ENCODE measurements around the gene CXCL14. TPM values are rescaled to one million over a fixed set of nuclear protein-coding genes. Genes with fewer than 3 reads are reported as not detected.

CXCL14 gene
- total RNA-seq, 2 experiments from 2014 or later: not detected

DNA sequence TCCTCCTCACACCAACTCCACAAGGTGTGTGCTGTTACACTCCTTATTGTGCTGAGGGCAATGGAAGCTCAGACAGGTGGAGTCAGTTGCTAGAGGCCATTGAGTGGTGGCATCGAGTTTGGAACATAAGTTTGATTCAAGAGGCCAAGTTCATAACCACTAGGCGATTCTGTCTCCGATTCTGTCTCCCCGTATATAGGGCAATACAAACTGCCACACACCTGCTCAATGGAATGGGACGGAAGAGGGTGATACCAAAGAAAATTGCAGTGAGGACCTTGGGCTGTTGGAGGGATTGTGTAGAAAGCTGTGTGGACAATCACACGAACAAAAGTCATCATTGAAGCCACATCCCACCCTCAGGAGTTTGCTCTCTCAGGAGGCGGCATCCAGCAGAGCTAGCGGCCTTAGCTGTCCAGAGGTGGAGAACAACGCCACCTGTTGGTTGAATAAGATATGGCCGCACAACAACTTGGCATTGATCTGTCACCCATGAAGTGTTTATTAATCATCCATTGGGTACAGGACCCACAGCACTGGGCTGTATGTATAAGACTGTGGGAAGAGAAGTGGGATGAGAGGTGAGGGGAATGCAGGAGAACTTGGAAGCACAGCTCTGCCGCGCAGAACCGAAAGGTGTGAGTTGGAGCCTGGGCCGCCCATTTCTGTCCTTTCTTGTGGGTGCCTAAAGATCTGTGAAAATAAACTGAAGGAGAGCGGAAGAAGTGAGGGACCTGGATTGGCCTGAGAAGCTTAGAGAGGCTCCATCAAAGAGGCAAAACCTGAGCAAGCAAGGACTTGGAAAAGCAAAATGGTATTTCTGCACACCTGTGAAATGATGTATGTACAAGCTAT is 27.0 kb downstream of the CXCL14 start:
- Mint-ChIP-seq H3K27ac (no peak overlapping the region), H3K9me3 (ENCODE audit: insufficient read depth) (no peaks in the 10 kb centered on the region), H3K4me1 (ENCODE audit: low read depth) (no peaks in the 10 kb centered on the region), H3K27me3 (ENCODE audit: low read depth) (peaks cover 52% of the 10 kb centered on the region), H3K36me3 (ENCODE audit: low read depth) (no peaks in the 10 kb centered on the region), H3K4me3 (no peak overlapping the region)
- POLR2A ChIA-PET: no interaction called here
- DNase-seq (peak; percentile 80), ATAC-seq (peak; percentile 80)
- CTCF ChIA-PET: interaction anchor here (0.7 to 20.1 kb wide), 15 partner anchors 9 to 491 kb away, joined by 3 to 553 read pairs (median 3); partner anchors contain the start of gene DCANP1

DNA sequence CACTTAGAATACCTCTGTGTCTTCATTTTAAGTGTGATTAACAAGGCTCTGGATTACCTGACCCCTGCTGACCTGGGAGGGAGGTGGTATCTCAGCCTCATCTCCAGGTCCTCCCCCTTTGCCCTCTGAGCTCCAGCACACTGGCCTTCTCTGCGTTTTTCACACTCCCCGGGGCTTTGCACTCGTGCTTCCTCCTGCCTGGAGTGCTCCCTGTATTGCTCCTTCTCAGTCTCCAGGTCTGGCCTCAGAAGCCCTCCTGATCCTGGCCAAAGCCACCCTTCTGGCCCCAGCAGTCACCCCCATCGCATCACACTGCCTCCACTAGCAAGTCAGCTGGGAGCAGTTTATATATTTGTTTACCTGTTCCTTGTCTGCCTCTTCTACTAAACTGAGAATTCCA is 29.4 kb downstream of the CXCL14 start:
- Mint-ChIP-seq H3K36me3 (ENCODE audit: low read depth) (no peaks in the 10 kb centered on the region), H3K27me3 (ENCODE audit: low read depth) (peaks cover 66% of the 10 kb centered on the region), H3K4me1 (ENCODE audit: low read depth) (no peaks in the 10 kb centered on the region), H3K27ac (no peak overlapping the region), H3K9me3 (ENCODE audit: insufficient read depth) (no peaks in the 10 kb centered on the region), H3K4me3 (no peak overlapping the region)
- ATAC-seq: no peak
- POLR2A ChIA-PET: no interaction called here
- CTCF ChIA-PET: interaction anchor here (10.5 to 20.1 kb wide), 2 partner anchors 15 to 88 kb away, joined by 188 to 553 read pairs; no protein-coding TSS in a partner anchor
- no peak for DNase-seq

DNA sequence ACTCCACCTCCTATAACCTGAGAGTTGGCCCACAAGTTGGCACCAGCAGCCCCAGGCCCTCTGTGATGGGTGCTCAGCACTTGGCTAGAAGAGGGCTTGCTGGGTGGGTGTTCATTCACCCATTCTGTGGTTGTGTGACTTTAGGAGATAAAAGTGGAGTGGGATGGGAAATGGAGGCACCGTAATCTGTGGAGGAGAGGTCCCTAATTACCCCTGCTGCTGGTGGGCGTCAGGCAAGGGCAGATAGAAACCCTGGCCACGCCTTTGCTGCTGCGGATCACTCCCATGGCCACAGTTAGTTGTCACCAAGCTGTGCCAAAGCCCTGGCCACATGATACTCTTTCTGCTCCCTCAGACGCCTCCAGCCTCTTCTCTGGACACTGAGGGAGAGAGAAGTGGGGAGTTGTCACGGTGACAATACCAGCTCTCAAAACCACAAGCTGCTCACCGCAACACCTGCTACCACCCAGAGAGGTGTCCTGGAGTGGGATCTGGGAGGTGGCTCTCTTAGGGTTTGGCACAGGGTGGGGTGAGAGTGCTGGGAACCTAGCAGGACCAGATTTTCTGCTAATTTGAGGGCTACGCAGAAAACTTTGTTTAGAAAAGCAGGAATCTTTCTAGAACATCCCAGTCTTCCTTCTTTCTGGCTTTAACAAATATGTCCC is 31.1 kb downstream of the CXCL14 start:
- POLR2A ChIA-PET: no interaction called here
- Mint-ChIP-seq H3K9me3 (ENCODE audit: insufficient read depth) (no peaks in the 10 kb centered on the region), H3K4me3 (no peak overlapping the region), H3K4me1 (ENCODE audit: low read depth) (peaks cover 12% of the 10 kb centered on the region), H3K27me3 (ENCODE audit: low read depth) (peaks cover 76% of the 10 kb centered on the region), H3K36me3 (ENCODE audit: low read depth) (peaks cover 4% of the 10 kb centered on the region), H3K27ac (no peak overlapping the region)
- no peak for ATAC-seq
- CTCF ChIA-PET: interaction anchor here (1.6 to 10.5 kb wide), 2 partner anchors 16 to 81 kb away, joined by 5 to 188 read pairs; no protein-coding TSS in a partner anchor
- DNase-seq: no peak

DNA sequence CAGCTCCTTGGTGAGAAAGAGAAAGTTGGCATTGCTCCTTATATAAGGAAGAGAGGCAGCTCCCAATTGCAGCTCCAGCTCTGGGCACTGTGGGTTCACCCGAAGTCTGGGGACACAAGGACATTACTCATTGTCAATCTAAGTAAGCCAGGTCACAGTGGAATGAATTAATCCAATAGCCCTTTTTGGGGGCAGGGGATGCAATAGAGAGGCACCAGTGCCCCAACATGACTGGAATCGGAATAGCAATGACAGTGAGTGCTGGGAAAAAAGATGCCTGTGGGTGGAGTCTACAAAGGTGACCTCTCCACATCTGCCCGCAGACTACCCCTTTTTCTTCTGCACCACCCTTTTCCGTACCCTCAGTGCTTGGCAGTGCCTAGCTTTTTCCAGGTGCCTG is 31.9 kb downstream of the CXCL14 start:
- Mint-ChIP-seq H3K27me3 (ENCODE audit: low read depth) (peaks cover 80% of the 10 kb centered on the region), H3K4me3 (no peak overlapping the region)
- CTCF ChIA-PET: interaction anchor here (1.6 to 10.5 kb wide), 2 partner anchors 17 to 81 kb away, joined by 5 to 188 read pairs; no protein-coding TSS in a partner anchor

DNA sequence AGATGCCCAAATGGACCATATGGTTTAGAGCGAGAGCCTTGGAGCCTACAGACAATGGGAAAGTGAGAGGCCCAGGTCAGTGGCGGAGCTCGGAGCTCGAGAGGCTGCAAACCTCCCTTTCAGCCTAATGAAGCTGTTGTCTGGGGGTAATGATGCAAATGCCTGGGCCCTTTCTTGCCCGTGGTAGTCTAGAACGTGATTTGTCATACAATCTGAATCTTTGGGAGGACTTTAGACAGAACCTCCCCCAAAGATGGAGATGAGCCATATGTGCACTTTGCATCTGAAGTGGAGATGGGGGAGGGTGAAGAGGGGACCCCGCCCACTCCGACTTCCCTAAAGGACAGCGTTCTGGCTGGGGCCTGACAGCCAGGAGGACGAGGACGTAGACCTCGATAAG is 32.7 kb downstream of the CXCL14 start:
- peaks cover 12% of the 10 kb centered on the region for H3K4me1 Mint-ChIP-seq (ENCODE audit: low read depth)
- POLR2A ChIA-PET: no interaction called here
- CTCF ChIA-PET: interaction anchor here (1.6 to 10.5 kb wide), 2 partner anchors 18 to 80 kb away, joined by 5 to 188 read pairs; no protein-coding TSS in a partner anchor
- H3K9me3 Mint-ChIP-seq (ENCODE audit: insufficient read depth): no peaks in the 10 kb centered on the region
- H3K27ac Mint-ChIP-seq: no peak overlapping the region
- H3K4me3 Mint-ChIP-seq: no peak overlapping the region
- peaks cover 4% of the 10 kb centered on the region for H3K36me3 Mint-ChIP-seq (ENCODE audit: low read depth)
- no peak for ATAC-seq
- DNase-seq: no peak
- H3K27me3 Mint-ChIP-seq (ENCODE audit: low read depth): peaks cover 84% of the 10 kb centered on the region

More for the DNA sequence above, 31.9 kb downstream of the CXCL14 start:
- no peak overlapping the region for H3K27ac Mint-ChIP-seq
- H3K36me3 Mint-ChIP-seq (ENCODE audit: low read depth): peaks cover 4% of the 10 kb centered on the region
- H3K9me3 Mint-ChIP-seq (ENCODE audit: insufficient read depth): no peaks in the 10 kb centered on the region
- DNase-seq (no peak), ATAC-seq (no peak)
- POLR2A ChIA-PET: no interaction called here
- H3K4me1 Mint-ChIP-seq (ENCODE audit: low read depth): peaks cover 12% of the 10 kb centered on the region

DNA sequence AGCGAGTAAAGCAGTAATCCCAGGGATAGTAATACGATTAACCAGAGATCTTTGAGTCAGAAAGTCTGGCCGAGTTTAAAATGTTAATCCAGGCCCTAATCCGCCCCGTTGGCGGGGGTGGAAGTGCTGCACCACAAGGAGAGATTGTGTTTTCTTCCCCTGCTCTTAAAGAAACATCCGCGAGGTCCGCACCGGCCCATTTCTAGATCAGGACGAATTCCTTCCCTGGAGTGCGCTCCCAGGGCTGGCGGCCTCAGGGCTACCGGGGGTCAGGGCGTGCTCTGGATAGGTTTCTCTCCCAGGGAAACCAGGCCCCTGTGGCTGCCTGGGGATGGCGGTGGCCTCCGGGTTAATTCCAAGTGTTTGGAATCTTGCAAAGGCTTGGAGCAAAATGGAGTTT is 33.7 kb downstream of the CXCL14 start:
- Mint-ChIP-seq H3K4me1 (ENCODE audit: low read depth) (peaks cover 12% of the 10 kb centered on the region), H3K27ac (no peak overlapping the region), H3K4me3 (peak overlapping the region; percentile 80), H3K9me3 (ENCODE audit: insufficient read depth) (no peaks in the 10 kb centered on the region), H3K36me3 (ENCODE audit: low read depth) (peaks cover 4% of the 10 kb centered on the region), H3K27me3 (ENCODE audit: low read depth) (peaks cover 88% of the 10 kb centered on the region)
- no peak for DNase-seq
- POLR2A ChIA-PET: no interaction called here
- ATAC-seq: no peak
- CTCF ChIA-PET: interaction anchor here (0.7 to 1.1 kb wide), 2 partner anchors 21 to 79 kb away, joined by 3 to 5 read pairs; no protein-coding TSS in a partner anchor

DNA sequence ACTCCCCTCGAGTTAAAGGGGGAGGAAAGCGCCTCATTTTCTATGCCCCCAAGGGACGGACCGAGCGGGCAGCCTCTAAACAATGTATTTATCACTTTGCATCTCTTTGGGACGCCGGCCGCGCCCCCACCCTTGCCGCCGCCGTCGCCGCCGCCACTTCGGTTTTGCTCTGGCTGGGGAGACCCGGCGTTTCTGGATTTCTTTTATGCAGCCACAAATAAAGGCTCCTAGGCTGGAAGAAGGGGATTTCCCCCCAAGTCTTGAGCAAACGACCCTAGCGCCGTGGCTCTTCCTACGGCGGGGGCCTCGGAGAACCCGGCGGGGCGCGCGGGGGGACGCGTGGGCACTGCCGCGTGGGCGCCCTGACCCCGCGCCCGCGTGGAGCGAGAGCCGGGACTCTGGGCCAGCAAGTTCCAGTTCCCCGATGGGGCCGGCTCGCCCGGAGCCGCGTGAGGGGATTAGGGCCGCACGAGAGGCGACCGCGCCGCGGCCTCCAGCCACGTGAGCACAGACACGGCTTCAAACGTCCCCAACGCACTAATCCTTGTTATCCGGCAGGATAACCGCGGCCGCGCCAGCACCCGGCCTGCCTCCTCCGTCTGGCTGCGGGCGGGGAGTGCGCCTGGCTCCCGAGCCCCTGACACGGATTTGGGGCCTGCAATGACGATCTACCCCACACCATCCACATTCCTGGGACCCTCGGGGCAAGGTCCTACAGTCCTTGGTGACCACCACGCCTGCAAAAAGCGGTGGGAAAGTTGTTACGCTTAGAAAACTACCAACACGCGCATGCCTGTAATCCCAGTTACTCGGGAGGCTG is 35.1 kb downstream of the CXCL14 start:
- peaks cover 4% of the 10 kb centered on the region for H3K36me3 Mint-ChIP-seq (ENCODE audit: low read depth)
- peaks cover 12% of the 10 kb centered on the region for H3K4me1 Mint-ChIP-seq (ENCODE audit: low read depth)
- no peaks in the 10 kb centered on the region for H3K9me3 Mint-ChIP-seq (ENCODE audit: insufficient read depth)
- peaks cover 88% of the 10 kb centered on the region for H3K27me3 Mint-ChIP-seq (ENCODE audit: low read depth)
- H3K27ac Mint-ChIP-seq: no peak overlapping the region
- CTCF ChIA-PET: interaction anchor here (1.3 to 2.9 kb wide), 3 partner anchors 7 to 81 kb away, joined by 3 to 10 read pairs (median 5); no protein-coding TSS in a partner anchor
- peak overlapping the region; percentile 80 for H3K4me3 Mint-ChIP-seq
- ATAC-seq (peak; percentile 34), DNase-seq (no peak)
- POLR2A ChIA-PET: no interaction called here

DNA sequence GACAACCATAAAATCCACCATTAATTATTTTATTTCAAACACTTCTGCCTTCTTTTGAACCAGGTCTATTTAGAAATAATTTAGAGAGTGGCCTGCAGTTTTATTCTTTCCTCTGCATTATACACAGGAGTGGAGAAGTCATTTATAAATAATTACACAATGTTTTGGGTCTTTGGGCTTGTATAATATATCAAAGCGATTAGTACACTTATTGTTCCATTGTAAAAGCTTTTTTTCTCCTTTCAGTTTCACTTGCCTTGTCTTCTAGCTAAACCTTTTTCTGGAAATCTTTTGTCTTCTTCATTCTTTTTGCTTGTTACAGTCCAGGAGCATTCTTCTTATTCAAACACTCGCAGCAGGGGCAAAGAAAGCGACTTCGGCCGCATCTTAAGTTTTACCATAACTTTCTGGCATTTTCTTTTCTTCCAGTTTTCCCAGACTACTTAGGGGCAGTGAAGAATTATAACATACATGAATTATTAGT is 35.7 kb downstream of the CXCL14 start:
- CTCF ChIA-PET: interaction anchor here (0.9 to 2.9 kb wide), 7 partner anchors 8 to 85 kb away, joined by 3 to 10 read pairs (median 3); no protein-coding TSS in a partner anchor
- no peak for DNase-seq
- POLR2A ChIA-PET: no interaction called here
- no peaks in the 10 kb centered on the region for H3K9me3 Mint-ChIP-seq (ENCODE audit: insufficient read depth)
- H3K36me3 Mint-ChIP-seq (ENCODE audit: low read depth): peaks cover 4% of the 10 kb centered on the region
- peaks cover 85% of the 10 kb centered on the region for H3K27me3 Mint-ChIP-seq (ENCODE audit: low read depth)
- no peak overlapping the region for H3K27ac Mint-ChIP-seq
- no peak for ATAC-seq
- peaks cover 12% of the 10 kb centered on the region for H3K4me1 Mint-ChIP-seq (ENCODE audit: low read depth)
- peak overlapping the region; percentile 38 for H3K4me3 Mint-ChIP-seq

DNA sequence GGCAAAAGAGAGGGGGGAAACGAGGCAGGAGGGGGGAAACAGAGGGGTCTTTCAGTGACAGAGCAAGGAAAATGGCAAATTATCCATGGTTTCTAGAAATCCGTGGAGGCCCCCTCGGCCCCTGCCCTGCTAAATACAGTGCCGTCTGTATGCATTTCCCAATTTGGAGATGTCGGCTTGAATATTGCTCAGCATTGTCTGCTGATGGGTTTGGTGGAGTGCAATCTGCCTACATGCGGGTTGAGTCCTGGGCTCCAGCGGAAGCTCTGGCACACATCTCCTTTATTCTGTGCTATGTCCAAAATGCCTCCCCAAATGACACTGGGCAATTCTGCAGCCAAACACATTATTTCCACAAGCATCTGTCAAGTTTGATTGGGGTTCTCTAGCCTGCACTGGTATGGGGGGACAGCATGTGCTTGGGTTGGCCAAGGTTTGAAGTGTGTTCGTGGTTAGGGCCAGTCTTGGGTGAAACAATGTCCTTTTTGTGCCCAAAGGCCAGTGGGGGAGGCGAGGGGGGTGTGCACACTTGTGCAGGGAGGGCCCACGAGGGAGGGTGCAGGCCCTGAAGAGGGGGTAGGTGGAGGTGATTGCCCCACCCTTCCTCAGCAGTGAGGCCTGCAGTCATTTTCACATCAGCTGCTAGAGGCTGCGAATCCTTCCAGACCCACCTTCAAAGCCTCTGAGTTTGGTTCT is 36.8 kb downstream of the CXCL14 start:
- ChIA-PET CTCF (interaction anchor here (0.9 to 2.9 kb wide), 8 partner anchors 9 to 84 kb away, joined by 3 to 10 read pairs (median 3); no protein-coding TSS in a partner anchor), POLR2A (interaction anchor here (0.7 kb wide), 1 partner anchor 19 kb away, joined by 3 read pairs; no protein-coding TSS in a partner anchor)
- no peak overlapping the region for H3K27ac Mint-ChIP-seq

DNA sequence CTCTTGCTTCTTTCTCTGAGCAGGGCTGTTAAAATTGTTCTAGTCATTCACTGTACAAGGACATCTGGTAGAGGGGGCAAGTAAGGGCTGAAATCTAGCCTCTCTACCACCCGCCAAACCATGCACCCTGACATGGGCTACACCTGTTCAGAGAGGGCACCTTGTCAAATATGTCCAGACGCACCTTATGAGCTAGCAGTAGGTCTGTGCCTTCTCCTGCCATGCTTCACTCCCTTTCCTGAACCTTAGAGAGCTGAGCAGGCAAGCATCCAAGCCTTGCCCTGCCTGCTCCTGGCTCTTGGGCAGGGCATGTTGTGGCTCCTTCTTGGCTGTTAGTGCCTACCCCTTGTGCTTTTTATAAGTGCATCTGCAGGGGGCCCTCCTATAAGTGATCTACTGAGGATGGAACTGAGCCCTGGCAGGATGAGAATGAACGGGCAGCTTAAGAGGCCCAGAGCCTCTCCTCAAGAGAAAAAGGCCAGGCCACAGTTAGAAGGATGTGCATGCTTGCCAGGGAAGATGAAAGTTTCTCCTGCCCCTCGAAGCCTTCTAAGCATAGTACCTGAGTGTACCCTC is 39.3 kb downstream of the CXCL14 start:
- peaks cover 4% of the 10 kb centered on the region for H3K36me3 Mint-ChIP-seq (ENCODE audit: low read depth)
- peaks cover 19% of the 10 kb centered on the region for H3K4me1 Mint-ChIP-seq (ENCODE audit: low read depth)
- no peak for DNase-seq
- CTCF ChIA-PET: no interaction called here
- H3K27ac Mint-ChIP-seq: no peak overlapping the region
- no peak overlapping the region for H3K4me3 Mint-ChIP-seq
- H3K9me3 Mint-ChIP-seq (ENCODE audit: insufficient read depth): no peaks in the 10 kb centered on the region
- no peak for ATAC-seq
- POLR2A ChIA-PET: no interaction called here
- H3K27me3 Mint-ChIP-seq (ENCODE audit: low read depth): peaks cover 85% of the 10 kb centered on the region

More for the DNA sequence above, 36.8 kb downstream of the CXCL14 start:
- Mint-ChIP-seq H3K4me1 (ENCODE audit: low read depth) (peaks cover 12% of the 10 kb centered on the region), H3K27me3 (ENCODE audit: low read depth) (peaks cover 87% of the 10 kb centered on the region), H3K9me3 (ENCODE audit: insufficient read depth) (no peaks in the 10 kb centered on the region), H3K4me3 (no peak overlapping the region), H3K36me3 (ENCODE audit: low read depth) (peaks cover 4% of the 10 kb centered on the region)
- ATAC-seq: no peak
- no peak for DNase-seq

Measured in activated CD8-positive, alpha-beta T cell treated with anti-CD3 and anti-CD28 coated beads, Interleukin-2, amount 10 ng/mL, durations not matched to agents 7 days and 5 days (primary cell).